ENCODE data around the gene TTLL9. TPM values are rescaled to one million over a fixed set of nuclear protein-coding genes. Genes with fewer than 3 reads are reported as not detected.

TTLL9 gene
- total RNA-seq, 2 experiments from 2014 or later: not detected

DNA sequence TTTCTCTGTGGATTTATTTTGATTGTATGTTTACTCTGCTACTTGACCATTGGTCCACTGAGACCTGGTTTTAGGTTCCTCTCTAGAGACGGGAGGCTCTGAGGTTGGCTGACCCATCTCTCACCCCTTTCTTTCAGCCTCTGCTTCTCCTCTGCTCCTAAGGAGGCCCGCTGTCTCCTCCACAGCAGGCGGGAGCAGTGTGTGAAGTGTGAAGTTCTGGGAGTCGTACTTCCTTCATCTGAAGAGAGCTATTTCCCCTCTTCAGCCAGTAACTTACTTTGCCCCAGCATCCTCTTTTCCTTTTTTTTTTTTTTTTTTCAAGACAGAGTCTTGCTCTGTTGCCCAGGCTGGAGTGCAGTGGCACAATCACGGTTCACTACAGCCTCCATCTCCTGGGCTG, 60.3 kb downstream of the TTLL9 start:
- H3K9me3 Mint-ChIP-seq: no peaks in the 10 kb centered on the region
- no peak overlapping the region for H3K27ac Mint-ChIP-seq
- ATAC-seq (ENCODE audit: low read depth): no peak
- no peaks in the 10 kb centered on the region for H3K36me3 Mint-ChIP-seq
- no peak for DNase-seq
- H3K27me3 Mint-ChIP-seq: peaks cover 28% of the 10 kb centered on the region
- POLR2A ChIA-PET: interaction anchor here (0.6 kb wide), 1 partner anchor 180 kb away, joined by 3 read pairs; no protein-coding TSS in a partner anchor
- no peaks in the 10 kb centered on the region for H3K4me1 Mint-ChIP-seq
- H3K4me3 Mint-ChIP-seq: no peak overlapping the region

DNA sequence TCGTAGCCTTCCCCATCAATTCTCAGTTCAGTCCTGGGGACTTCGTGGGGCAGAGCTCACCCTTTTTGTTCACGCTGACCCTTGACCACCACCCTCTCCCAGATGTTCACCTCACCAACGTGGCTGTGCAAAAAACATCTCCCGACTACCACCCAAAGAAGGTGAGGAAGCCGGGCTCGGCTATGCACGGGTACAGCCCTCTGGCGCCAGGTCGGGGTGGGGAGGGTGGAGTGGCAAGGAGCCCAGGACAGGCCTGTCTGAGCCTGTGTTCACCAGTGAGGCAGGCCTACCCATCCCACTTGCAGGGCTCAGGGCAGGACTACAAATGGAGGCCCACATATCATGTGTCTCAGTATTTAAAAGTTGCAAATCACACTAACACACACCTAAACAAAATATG, 63.3 kb downstream of the TTLL9 start:
- no peaks in the 10 kb centered on the region for H3K36me3 Mint-ChIP-seq
- no peak overlapping the region for H3K27ac Mint-ChIP-seq
- no peaks in the 10 kb centered on the region for H3K4me1 Mint-ChIP-seq
- H3K9me3 Mint-ChIP-seq: no peaks in the 10 kb centered on the region
- POLR2A ChIA-PET: no interaction called here
- ATAC-seq (ENCODE audit: low read depth): no peak
- H3K27me3 Mint-ChIP-seq: peaks cover 22% of the 10 kb centered on the region
- H3K4me3 Mint-ChIP-seq: no peak overlapping the region
- DNase-seq: no peak

DNA sequence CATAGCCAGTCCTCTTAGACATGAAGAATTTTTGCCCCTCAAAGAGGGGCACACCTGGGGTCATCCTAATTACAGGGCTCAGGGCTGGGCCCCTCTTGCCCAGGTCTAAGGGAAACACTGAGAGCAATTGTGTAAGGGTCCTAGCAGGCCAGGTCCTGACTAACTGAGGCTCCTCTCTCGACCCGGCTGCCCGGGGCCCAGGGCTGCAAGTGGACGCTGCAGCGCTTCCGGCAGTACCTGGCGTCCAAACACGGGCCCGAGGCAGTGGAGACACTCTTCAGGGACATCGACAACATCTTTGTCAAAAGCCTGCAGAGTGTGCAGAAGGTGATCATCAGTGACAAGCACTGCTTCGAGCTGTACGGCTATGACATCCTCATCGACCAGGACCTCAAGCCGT, 64.1 kb downstream of the TTLL9 start:
- H3K4me3 Mint-ChIP-seq: no peak overlapping the region
- POLR2A ChIA-PET: no interaction called here
- H3K9me3 Mint-ChIP-seq: no peaks in the 10 kb centered on the region
- H3K4me1 Mint-ChIP-seq: no peaks in the 10 kb centered on the region
- peaks cover 18% of the 10 kb centered on the region for H3K27me3 Mint-ChIP-seq
- ATAC-seq (ENCODE audit: low read depth) (no peak), DNase-seq (no peak)
- H3K27ac Mint-ChIP-seq: no peak overlapping the region
- H3K36me3 Mint-ChIP-seq: no peaks in the 10 kb centered on the region

DNA sequence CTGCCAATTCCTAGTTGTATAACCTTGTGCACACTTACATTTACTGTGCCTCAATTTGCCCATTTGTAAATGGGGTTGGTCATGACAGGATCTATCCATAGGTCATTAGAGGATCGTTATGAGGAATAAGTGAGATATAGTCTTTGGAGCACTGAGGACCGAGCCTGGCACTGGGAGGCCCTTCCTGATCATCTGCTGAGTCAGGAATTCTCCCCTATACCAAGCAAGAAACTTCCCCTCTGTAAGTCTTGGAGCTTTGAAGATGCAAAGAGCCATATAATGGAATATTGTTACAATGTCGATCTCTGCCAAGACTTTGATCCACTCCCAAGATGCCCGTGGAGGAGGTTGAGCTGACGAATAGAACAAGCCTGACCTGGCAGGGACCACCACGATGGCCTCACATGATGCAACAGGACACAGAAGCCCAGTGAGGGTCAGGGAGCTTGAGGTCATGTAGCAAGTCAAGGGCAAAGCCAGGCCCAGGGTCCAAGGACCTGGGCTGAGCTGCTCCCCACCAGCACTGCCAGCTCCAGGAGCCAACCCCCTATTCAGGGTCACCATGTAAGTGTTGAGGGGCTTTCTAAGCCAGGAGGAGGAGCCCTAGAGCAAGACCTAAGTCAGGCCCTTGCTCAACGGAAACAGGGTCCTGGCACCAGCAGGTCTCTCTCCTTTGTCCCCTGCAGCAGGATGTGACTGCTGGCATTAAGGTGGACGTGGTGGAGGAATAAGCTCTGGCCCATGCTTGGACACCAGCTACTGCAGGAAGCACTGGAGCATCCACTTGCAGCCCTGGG, 64.7 kb downstream of the TTLL9 start:
- Mint-ChIP-seq H3K4me3 (no peak overlapping the region), H3K27ac (no peak overlapping the region), H3K27me3 (peaks cover 15% of the 10 kb centered on the region), H3K36me3 (no peaks in the 10 kb centered on the region), H3K9me3 (no peaks in the 10 kb centered on the region), H3K4me1 (no peaks in the 10 kb centered on the region)
- no peak for DNase-seq
- no peak for ATAC-seq (ENCODE audit: low read depth)
- POLR2A ChIA-PET: no interaction called here

DNA sequence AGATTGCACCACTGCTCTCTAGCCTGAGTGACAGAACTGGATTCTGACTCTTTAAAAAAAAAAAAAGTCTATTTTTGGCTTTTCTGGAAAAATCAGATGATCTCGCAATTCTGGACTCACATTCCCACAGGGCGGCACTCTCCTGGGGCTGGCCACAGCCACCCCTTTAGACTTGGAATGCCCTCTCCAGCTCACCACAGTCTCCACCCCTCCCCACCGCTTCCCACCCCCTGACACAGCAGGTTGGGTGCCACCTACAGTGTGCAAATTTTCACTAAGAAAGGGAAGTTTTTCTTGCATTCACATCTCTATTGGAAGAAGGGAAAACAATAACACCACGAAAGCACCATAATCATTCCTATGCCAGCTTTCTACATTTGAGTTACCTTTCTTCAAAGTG, 66.0 kb downstream of the TTLL9 start:
- no peak for ATAC-seq (ENCODE audit: low read depth)
- POLR2A ChIA-PET: no interaction called here
- H3K27me3 Mint-ChIP-seq: peaks cover 6% of the 10 kb centered on the region

DNA sequence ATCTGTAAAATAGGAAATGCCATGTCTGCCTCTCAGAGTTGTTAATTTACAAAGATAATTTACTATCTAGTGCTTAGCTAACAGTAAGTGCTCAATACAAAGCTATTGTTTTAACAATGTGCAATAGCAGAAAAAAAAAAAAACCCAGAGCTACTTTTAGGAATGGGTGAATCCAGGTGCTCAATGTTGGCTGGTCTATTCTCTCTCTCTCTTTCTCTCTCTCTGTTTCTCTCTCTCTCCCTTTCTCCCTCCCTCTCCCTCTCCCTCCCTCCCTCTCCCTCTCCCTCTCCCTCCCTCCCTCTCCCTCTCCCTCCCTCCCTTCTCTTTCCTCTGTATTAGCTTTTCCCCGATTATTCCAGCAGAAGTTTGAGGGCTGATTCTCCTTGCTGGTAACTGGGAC, 67.4 kb downstream of the TTLL9 start:
- Mint-ChIP-seq H3K4me1 (no peaks in the 10 kb centered on the region), H3K27ac (no peak overlapping the region), H3K36me3 (no peaks in the 10 kb centered on the region), H3K4me3 (no peak overlapping the region), H3K27me3 (no peaks in the 10 kb centered on the region), H3K9me3 (no peaks in the 10 kb centered on the region)
- ATAC-seq (ENCODE audit: low read depth) (no peak), DNase-seq (no peak)
- POLR2A ChIA-PET: no interaction called here

More for the DNA sequence above, 66.0 kb downstream of the TTLL9 start:
- no peaks in the 10 kb centered on the region for H3K36me3 Mint-ChIP-seq
- no peaks in the 10 kb centered on the region for H3K9me3 Mint-ChIP-seq
- H3K4me1 Mint-ChIP-seq: no peaks in the 10 kb centered on the region
- H3K4me3 Mint-ChIP-seq: no peak overlapping the region
- no peak for DNase-seq
- H3K27ac Mint-ChIP-seq: no peak overlapping the region

DNA sequence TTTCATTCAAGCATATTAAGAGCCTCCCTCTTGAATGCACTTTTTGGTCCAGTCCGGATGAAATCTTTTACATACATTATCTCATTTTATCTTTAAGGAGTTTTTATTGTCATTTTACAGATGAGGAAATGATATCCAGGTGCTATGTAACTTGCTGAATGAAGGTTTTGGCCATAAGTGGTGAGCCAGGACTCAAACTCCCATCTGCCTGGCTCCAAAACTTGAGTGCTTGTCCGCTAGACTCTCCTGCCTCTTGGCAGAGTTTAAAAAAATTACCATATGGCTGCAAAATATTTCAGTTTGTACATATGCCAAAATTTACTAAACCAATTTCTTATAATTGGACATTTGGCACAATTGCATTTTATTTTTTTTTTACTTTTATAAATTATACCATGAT, 69.2 kb downstream of the TTLL9 start:
- H3K27ac Mint-ChIP-seq: no peak overlapping the region
- H3K27me3 Mint-ChIP-seq: no peaks in the 10 kb centered on the region
- POLR2A ChIA-PET: no interaction called here
- no peaks in the 10 kb centered on the region for H3K36me3 Mint-ChIP-seq
- no peaks in the 10 kb centered on the region for H3K4me1 Mint-ChIP-seq
- H3K9me3 Mint-ChIP-seq: no peaks in the 10 kb centered on the region
- H3K4me3 Mint-ChIP-seq: no peak overlapping the region
- DNase-seq (no peak), ATAC-seq (ENCODE audit: low read depth) (no peak)

DNA sequence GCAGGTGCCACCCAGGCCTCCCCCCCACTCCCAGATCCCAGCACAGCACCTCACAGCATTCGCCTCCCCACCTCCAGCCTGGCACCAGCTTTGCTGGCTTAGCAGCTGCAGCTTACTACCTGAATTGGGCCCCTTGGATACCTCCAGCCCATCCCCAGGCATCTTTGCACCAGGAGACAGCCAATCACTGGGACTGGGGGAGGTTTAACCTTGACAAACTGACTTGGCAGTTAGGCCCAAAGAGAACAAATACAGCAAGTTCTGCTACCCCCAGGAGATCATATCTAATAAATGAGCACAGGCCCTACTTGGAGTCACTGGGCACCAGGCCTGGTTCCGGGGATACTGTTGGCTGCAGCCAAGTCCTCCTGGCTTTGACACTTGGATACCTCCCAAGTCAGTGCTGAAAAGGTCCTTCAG, 72.6 kb downstream of the TTLL9 start:
- Mint-ChIP-seq H3K36me3 (peaks cover 7% of the 10 kb centered on the region), H3K27ac (no peak overlapping the region), H3K9me3 (no peaks in the 10 kb centered on the region), H3K27me3 (no peaks in the 10 kb centered on the region), H3K4me1 (no peaks in the 10 kb centered on the region), H3K4me3 (no peak overlapping the region)
- POLR2A ChIA-PET: no interaction called here
- DNase-seq: no peak
- ATAC-seq (ENCODE audit: low read depth): no peak

DNA sequence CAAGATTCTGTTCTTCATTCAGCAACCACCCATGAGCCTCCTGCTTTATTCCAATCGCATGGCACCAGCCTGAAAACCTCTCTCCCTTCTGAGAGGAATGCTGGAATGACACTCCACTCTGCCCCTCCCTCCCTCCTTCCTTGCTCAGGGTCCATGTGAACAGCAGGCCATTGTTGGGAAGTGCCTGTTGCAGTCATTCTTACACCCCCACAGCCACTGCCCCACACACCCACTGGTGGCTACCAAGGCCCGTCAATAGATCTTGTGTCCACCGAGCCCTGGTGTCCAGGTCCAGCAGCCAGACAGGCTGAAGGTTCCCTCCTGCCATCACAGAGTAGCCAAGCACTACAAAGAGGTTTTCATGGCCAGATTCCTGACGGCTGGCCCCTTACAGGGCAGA, 74.9 kb downstream of the TTLL9 start:
- H3K9me3 Mint-ChIP-seq: no peaks in the 10 kb centered on the region
- no peak overlapping the region for H3K4me3 Mint-ChIP-seq
- no peak for DNase-seq
- no peak overlapping the region for H3K27ac Mint-ChIP-seq
- peaks cover 8% of the 10 kb centered on the region for H3K4me1 Mint-ChIP-seq
- POLR2A ChIA-PET: no interaction called here
- no peaks in the 10 kb centered on the region for H3K27me3 Mint-ChIP-seq
- H3K36me3 Mint-ChIP-seq: peaks cover 22% of the 10 kb centered on the region
- no peak for ATAC-seq (ENCODE audit: low read depth)

DNA sequence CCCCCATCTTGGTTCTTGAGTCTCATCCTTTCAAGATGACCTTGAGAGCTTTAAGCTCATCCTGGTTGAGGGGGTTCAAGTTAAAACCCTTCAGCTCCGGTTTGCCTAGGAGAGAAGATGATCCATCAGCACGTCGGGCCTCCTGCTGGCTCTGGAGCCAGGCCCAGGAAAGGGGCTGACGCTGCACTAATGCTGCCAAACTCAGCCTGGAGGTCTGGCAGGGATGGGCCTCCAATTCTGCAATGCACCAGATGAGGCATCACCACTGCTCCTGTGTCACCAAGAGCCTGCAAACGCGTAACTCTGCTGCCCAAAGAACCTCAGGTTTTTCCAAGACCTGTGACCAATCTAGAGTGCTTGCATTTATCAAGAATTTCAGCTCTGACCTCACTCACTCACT, 75.4 kb downstream of the TTLL9 start:
- DNase-seq: no peak
- Mint-ChIP-seq H3K9me3 (no peaks in the 10 kb centered on the region), H3K27ac (no peak overlapping the region), H3K4me3 (no peak overlapping the region), H3K4me1 (peaks cover 13% of the 10 kb centered on the region), H3K36me3 (peaks cover 22% of the 10 kb centered on the region), H3K27me3 (no peaks in the 10 kb centered on the region)
- POLR2A ChIA-PET: no interaction called here
- ATAC-seq (ENCODE audit: low read depth): no peak

DNA sequence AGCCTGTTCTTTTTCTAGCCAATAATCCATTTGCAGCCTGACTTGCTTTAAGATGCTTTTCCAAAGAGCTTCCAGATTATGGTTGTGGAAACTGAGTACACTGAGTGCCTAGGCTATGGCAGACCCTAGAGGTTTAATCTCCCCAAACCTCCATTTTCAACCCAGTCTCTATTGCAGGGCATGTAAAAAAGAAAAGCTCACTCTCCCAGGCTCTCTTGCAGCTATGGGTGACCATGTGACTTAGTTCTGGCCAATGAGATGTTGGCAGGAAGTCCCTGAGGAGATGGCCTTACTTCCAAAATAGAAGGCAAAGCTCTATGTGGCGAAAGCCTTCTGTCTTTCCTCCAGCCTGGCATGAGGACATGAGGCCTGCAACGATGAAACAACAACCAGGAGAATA, 77.6 kb downstream of the TTLL9 start:
- Mint-ChIP-seq H3K4me1 (peaks cover 23% of the 10 kb centered on the region), H3K36me3 (peaks cover 28% of the 10 kb centered on the region), H3K27me3 (no peaks in the 10 kb centered on the region), H3K27ac (no peak overlapping the region), H3K4me3 (no peak overlapping the region), H3K9me3 (no peaks in the 10 kb centered on the region)
- ATAC-seq (ENCODE audit: low read depth) (no peak), DNase-seq (no peak)
- POLR2A ChIA-PET: no interaction called here

DNA sequence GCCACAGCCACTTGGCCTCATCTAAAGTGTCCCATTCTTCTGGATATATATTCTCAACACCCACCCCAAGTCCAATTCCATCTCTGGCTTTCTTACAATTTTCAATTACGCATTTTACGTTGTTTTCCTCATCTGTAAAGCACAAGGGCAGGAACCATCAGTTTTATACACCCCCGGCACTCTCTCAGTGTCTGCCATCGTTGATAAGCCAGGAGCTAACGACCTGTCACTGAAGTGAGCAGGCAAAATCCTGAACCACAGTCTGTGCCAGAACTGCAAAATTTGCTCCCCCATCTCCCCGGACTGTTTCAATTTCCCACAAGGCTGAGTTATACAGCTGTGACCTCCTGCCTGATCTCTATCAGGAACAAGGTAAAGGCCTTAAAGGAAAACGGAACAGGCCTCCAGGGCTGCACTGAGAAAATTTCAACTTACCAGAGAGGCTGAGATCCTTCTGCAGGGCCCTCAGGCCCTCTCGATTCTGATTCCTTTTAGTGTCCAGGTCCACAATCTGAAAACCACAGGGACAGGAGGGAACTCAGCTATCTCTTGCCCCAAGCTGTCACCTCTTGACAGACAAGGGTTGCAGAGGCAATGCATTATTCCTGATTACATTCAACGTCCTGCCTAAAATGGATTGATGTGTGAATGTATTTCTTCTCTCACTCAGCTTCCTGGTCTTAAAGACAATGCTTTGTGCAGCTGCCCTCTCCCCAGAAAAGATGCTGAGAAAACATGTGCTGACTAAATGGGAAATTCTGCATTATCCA, 79.6 kb downstream of the TTLL9 start:
- Mint-ChIP-seq H3K9me3 (no peaks in the 10 kb centered on the region), H3K4me1 (peaks cover 23% of the 10 kb centered on the region), H3K36me3 (peaks cover 28% of the 10 kb centered on the region), H3K27me3 (peaks cover 5% of the 10 kb centered on the region), H3K27ac (no peak overlapping the region), H3K4me3 (peak overlapping the region; percentile 99)
- POLR2A ChIA-PET: no interaction called here
- no peak for DNase-seq
- no peak for ATAC-seq (ENCODE audit: low read depth)

DNA sequence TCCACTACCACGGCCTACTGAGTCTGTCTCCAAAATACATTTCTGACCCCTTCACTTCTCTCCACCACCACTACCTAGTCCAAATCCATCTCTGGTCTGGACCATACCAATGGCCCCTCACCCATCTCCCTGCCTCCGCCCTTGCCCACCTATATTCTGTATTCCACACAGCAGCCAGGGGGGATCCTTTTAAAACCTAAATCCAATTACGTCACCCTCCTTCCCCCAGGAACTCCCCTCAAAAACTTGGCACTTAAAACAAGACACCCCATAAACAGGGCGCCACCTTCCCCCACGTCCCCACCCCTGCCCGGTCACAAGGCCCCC, 80.7 kb downstream of the TTLL9 start:
- peaks cover 23% of the 10 kb centered on the region for H3K4me1 Mint-ChIP-seq
- no peak for DNase-seq
- no peaks in the 10 kb centered on the region for H3K9me3 Mint-ChIP-seq
- H3K27me3 Mint-ChIP-seq: peaks cover 6% of the 10 kb centered on the region
- peak overlapping the region; percentile 96 for H3K27ac Mint-ChIP-seq
- POLR2A ChIA-PET: interaction anchor here (1.0 to 1.3 kb wide), 3 partner anchors 91 to 128 kb away, joined by 3 to 4 read pairs (median 3); no protein-coding TSS in a partner anchor
- H3K36me3 Mint-ChIP-seq: peaks cover 25% of the 10 kb centered on the region
- peak overlapping the region; percentile 99 for H3K4me3 Mint-ChIP-seq
- ATAC-seq (ENCODE audit: low read depth): no peak

Data from activated naive CD8-positive, alpha-beta T cell treated with anti-CD3 and anti-CD28 coated beads, Interleukin-2, amount 10 ng/mL, durations not matched to agents 7 days and 5 days (primary cell).